ENCODE results near the gene NLGN2. TPM values are rescaled to one million over a fixed set of nuclear protein-coding genes. Genes with fewer than 3 reads are reported as not detected.

NLGN2 gene
- total and polyA plus RNA-seq, 2 of the 8 experiments (the other 6 are each of a cell fraction or from before 2014, with no cell fraction given): 21.2 to 62.8 TPM

GRCh38 chr17:7436556-7437368 is 29.1 kb downstream of the NLGN2 start (continued):
- TF ChIP-seq CBX5 (IDR thresholded peaks at IDR 0.05; ENCODE audit: low read depth, low read length) (no peak), EZH2 (IDR thresholded peaks at IDR 0.05; ENCODE audit: low read depth, low read length, severe bottlenecking) (no peak), TAF1 (IDR thresholded peaks at IDR 0.05; ENCODE audit: low read depth, low read length) (peak; percentile 82), POLR2A (IDR thresholded peaks at IDR 0.05; ENCODE audit: control extremely low read depth in 1 of 2, low read depth in 2 of 2, low read length in 2 of 2) (no peak; a peak in 1 of 3 replicates), MAX (IDR thresholded peaks at IDR 0.05) (peak; percentile 89), POLR2AphosphoS5 (IDR thresholded peaks at IDR 0.05; ENCODE audit: low read depth, low read length) (no peak; the same call in none of the 2 replicates), GTF2F1 (IDR thresholded peaks at IDR 0.05; ENCODE audit: borderline replicate concordance, low read depth, low read length) (no peak), FOSL1 (IDR thresholded peaks at IDR 0.05; ENCODE audit: insufficient read depth, low read depth, low read length) (no peak), CEBPB (IDR thresholded peaks at IDR 0.05; ENCODE audit: low read depth, low read length) (0 out of 2 replicates have a peak, but pooled peaks have one; percentile 13), BACH1 (IDR thresholded peaks at IDR 0.05; ENCODE audit: low read length) (no peak), ZNF274 (IDR thresholded peaks at IDR 0.05; ENCODE audit: borderline replicate concordance, extremely low read depth, low read length) (no peak), TCF12 (IDR thresholded peaks at IDR 0.05; ENCODE audit: low read depth, low read length) (peak; percentile 59; the same call in 1 of the 2 replicates), CTBP2 (IDR thresholded peaks at IDR 0.05; ENCODE audit: borderline replicate concordance, insufficient read depth, insufficient read length, low read length) (peak; percentile 83), SRF (IDR thresholded peaks at IDR 0.05; ENCODE audit: low read depth, low read length) (no peak), SP1 (IDR thresholded peaks at IDR 0.05; ENCODE audit: low read depth, low read length) (no peak), USF2 (IDR thresholded peaks at IDR 0.05; ENCODE audit: low read length) (no peak), TAF7 (optimal IDR thresholded peaks at IDR 0.05; ENCODE audit: borderline replicate concordance, low read depth, low read length) (peak; percentile 90)
